Measurements from ENCODE around the gene HOXB2. TPM values are rescaled to one million over a fixed set of nuclear protein-coding genes. Genes with fewer than 3 reads are reported as not detected.

HOXB2 gene
- total RNA-seq, 2 experiments from 2014 or later: not detected

- no peaks in the 10 kb centered on the region for H3K4me1 ChIP-seq (ENCODE audit: insufficient read depth, low read length, poor library complexity, severe bottlenecking)
- POLR2A ChIA-PET: interaction anchor here (0.6 to 0.7 kb wide), 4 partner anchors 12 to 496 kb away, joined by 3 read pairs; no protein-coding TSS in a partner anchor
Observed at GRCh38 chr17:48546924-48547807, 2.3 kb upstream of the HOXB2 start.

GRCh38 chr17:48546137-48546923 lies 1.4 kb upstream of the HOXB2 start:
- DNase-seq (ENCODE audit: low spot score): no peak
- Histone ChIP-seq H3K4me3 (ENCODE audit: low read depth, low read length, poor library complexity, severe bottlenecking) (no peak overlapping the region), H3K27ac (ENCODE audit: low read depth, low read length, poor library complexity, severe bottlenecking) (no peak overlapping the region), H2AFZ (ENCODE audit: low read length) (no peak overlapping the region), H3K4me1 (ENCODE audit: insufficient read depth, low read length, poor library complexity, severe bottlenecking) (no peaks in the 10 kb centered on the region), H4K20me1 (ENCODE audit: insufficient read depth, low read length) (no peaks in the 10 kb centered on the region), H3K9me3 (ENCODE audit: low read length) (no peaks in the 10 kb centered on the region), H3K9me2 (ENCODE audit: insufficient read depth, low read length) (no peaks in the 10 kb centered on the region), H3K4me2 (ENCODE audit: low read length) (no peak overlapping the region), H3K79me2 (ENCODE audit: insufficient read depth, low read depth, low read length) (no peaks in the 10 kb centered on the region), H3K36me3 (ENCODE audit: insufficient read depth, low read length) (peaks cover 12% of the 10 kb centered on the region; the same call in 1 of the 2 replicates)
- TF ChIP-seq CTCF (conservative IDR thresholded peaks at IDR 0.05; ENCODE audit: low read length): no peak
- TF ChIP-seq EZH2phosphoT487 (IDR thresholded peaks at IDR 0.05; ENCODE audit: borderline replicate concordance, low read depth, low read length): no peak
- ChIA-PET CTCF (ENCODE audit: unreplicated experiment) (no interaction called here), POLR2A (no interaction called here)
- no TSS peak for BruUV-seq (replicated peaks)
- intact Hi-C loops (cut with micrococcal nuclease; ENCODE audit: unreplicated experiment): no loop called here

More at GRCh38 chr17:48546924-48547807, 2.3 kb upstream of the HOXB2 start:
- BruUV-seq (replicated peaks): no TSS peak
- Histone ChIP-seq H3K4me3 (ENCODE audit: low read depth, low read length, poor library complexity, severe bottlenecking) (no peak overlapping the region), H3K79me2 (ENCODE audit: insufficient read depth, low read depth, low read length) (no peaks in the 10 kb centered on the region), H3K9me3 (ENCODE audit: low read length) (no peaks in the 10 kb centered on the region), H4K20me1 (ENCODE audit: insufficient read depth, low read length) (no peaks in the 10 kb centered on the region), H2AFZ (ENCODE audit: low read length) (no peak overlapping the region), H3K36me3 (ENCODE audit: insufficient read depth, low read length) (peaks cover 12% of the 10 kb centered on the region; the same call in 1 of the 2 replicates), H3K4me2 (ENCODE audit: low read length) (no peak overlapping the region), H3K9me2 (ENCODE audit: insufficient read depth, low read length) (no peaks in the 10 kb centered on the region), H3K27ac (ENCODE audit: low read depth, low read length, poor library complexity, severe bottlenecking) (no peak overlapping the region)
- intact Hi-C loops (cut with micrococcal nuclease; ENCODE audit: unreplicated experiment): no loop called here
- no peak for DNase-seq (ENCODE audit: low spot score)
- CTCF ChIA-PET (ENCODE audit: unreplicated experiment): no interaction called here
- no peak for TF ChIP-seq EZH2phosphoT487 (IDR thresholded peaks at IDR 0.05; ENCODE audit: borderline replicate concordance, low read depth, low read length)
- no peak for TF ChIP-seq CTCF (conservative IDR thresholded peaks at IDR 0.05; ENCODE audit: low read length)
